GM19468 (cell line): ENCODE measurements around the gene RASGRP2.

Experiments
- ATAC-seq: cut with Tn5 transposase; IDR thresholded peaks from one replicate; pipeline ENCODE4 v1.9.1; 2021; ENCODE audit warnings: mild to moderate bottlenecking, moderate library complexity, moderate number of reproducible peaks; ENCODE audit not compliant: unreplicated experiment; ENCODE audit errors: extremely low read depth

RASGRP2 gene

GRCh38 chr11:64772303-64773018, 28.5 kb upstream of the RASGRP2 start:
- no peak for ATAC-seq

DNA sequence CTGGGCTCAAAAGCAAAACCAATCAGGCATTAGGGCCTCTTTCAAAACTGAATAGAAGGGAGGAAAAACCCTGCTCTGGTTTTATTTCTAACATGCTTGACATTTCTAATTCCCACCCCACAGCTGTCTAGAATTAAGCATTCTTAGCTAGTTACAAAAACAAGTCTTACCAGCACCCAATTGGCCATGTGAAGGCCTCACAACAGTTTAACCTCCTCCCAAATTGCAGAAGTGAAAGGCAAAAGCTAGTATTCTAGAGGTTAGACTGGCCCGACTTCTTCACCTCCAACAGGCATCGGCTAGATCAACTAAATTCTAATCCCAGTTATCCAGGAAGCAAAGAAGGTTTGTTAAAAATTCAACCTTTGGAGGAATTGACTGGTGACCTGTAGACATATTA, 27.9 kb upstream of the RASGRP2 start:
- no peak for ATAC-seq

DNA sequence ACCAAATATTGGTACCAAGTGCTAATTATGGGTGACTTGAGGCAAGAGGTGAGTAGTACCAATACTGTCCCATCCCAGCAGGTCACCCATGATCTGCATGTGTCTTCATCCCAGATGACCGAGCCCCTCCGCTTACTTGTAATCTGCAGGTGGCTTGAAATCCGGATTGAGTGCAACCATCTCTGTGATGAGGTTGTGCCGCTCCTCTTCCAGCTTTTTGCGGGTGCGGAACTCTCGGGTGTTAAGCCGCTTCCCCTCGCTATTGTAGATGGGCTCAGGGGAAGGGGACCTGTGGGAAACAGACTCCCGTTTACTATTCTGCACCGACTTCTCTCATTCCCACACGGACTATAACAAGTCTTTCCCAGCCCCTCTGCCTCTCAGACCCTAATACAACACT, 26.2 kb upstream of the RASGRP2 start:
- no peak for ATAC-seq

DNA sequence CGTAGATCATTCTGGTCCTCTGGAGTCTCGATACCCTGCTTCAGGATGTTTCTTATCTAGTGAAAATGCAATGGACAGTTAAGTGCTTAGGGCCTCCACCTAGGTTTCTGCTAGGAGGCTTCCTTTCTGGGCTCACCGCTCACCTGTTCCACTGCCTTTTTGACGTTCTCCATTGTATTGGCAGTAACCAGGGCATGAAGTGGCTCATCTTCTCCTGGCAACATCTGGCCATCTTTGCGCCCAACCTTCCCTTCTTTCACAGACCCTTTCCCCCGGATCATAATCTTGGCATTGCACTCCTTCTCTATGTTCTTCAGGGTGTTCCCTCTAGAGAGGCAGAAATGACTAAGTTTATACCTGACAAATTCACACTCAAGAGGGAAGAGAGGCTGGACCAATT, 25.3 kb upstream of the RASGRP2 start:
- no peak for ATAC-seq

DNA sequence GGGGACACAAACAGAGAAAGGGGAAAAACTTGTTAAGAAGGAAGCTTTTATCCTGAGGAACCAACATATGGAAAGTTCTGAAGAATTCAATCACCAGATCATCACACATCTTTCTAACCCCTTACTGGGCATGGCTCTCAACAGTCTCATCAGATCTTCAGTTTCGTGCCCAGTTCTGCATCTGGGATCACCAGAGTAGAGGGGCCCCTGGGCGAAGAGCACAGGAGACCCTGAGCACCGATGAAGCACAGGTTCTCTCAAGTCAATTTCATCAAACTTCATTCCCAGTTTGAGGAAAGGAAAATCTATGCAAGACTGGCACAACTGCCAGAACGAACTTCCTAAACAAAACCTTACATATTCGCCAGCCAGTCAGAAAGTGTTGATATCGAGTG, 24.4 kb upstream of the RASGRP2 start:
- no peak for ATAC-seq

- ATAC-seq = no peak
Measured at GRCh38 chr11:64767344-64768299, 23.7 kb upstream of the RASGRP2 start.

- ATAC-seq = no peak
Measured at GRCh38 chr11:64766881-64767280, 22.9 kb upstream of the RASGRP2 start.

- ATAC-seq = no peak
Measured at GRCh38 chr11:64765851-64766665, 22.1 kb upstream of the RASGRP2 start.

GRCh38 chr11:64765291-64765850, 21.4 kb upstream of the RASGRP2 start:
- ATAC-seq = no peak

- ATAC-seq = no peak
Measured at GRCh38 chr11:64764753-64765152, 20.8 kb upstream of the RASGRP2 start.

DNA sequence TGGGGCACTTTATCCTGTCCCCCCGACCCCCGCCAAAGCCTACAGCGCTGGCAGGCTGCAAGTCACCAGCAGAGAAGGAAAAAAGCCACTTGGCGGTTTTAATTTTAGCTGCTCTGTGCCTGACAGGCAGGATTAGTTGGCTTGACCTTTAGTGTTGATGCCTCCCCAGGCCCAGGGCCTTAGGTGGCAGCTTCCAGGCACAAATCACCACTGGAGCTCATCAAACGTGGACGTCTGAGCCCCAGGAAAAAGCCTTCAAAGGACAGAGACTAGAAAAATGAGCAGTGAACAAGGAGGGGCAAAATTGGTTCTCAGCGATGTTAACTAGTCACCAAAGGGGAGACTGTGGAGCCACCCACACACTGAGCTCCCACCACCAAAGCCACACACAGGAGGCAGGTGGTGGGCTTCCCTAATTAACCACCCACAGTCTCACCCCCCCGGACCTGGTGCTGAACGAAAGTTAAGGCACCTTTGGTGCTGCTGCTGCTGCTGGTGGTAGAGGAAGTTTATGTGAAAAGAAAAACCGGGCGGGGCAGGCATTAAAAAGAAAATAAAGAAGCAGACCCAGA, 20.2 kb upstream of the RASGRP2 start:
- no peak for ATAC-seq

DNA sequence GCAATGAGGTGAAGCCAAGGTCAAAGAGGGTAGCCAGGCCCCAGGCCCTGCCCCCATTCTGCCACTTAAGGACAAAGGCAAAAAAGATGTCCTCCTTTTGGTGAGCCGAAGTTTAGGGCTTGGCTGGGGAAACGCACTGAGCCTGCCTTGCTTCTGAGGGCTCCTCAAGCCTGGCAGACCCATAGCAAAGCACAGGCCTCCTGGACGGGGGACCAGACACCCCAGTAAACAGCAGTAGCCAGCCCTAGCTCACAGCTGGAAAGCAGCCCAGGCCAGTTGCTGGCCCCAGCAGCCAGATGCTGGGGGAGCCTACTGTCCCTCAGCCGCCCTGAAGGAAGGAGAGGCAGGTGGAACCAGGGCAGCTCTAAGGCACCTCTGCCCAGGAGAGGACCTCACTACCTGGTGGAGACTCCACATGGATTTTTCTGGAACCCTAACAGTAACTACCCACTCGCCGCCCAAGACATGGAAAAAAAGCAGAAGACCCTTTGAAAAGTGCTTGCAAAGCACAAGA, 19.6 kb upstream of the RASGRP2 start:
- no peak for ATAC-seq

DNA sequence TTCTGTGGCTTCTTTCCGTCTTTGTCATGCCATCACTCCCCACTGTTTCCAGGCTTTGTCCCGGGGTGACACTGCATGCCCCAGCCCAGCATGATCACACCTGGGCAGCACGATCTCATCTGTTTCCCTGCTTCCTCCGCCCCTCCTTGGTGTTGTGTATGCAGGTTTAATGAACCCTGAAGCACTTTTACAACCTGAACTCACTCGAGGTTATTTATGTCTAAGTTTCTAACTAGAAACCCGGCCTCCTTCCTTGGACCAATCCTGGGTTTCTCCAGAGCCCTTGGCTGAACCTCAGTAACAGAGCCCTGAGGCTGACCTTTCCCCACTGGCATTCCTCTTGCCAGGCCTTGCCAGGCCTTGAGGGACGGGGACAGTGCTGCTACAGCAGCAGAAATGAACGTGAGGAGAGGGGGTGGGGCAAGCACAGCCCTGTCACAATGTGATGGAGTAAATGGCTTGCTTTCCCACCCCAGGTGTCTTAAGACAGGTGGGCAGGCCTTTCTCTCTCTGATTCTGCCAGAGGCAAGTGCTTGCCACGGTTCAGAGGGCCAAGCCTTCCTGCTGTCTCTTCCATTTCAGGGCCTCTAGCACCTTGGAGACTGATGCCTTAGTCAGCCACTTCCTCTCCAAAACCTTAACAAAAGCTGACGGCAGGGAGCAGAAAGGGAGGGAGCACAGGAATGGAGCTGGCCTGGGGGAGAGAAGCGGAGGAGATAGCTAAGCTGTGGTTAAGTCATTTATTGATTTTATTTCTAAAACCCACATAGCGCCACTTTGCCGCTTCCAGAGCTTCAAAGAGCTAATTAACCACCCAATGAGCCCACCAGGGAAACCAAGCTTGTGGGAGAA, 19.0 kb upstream of the RASGRP2 start:
- no peak for ATAC-seq

DNA sequence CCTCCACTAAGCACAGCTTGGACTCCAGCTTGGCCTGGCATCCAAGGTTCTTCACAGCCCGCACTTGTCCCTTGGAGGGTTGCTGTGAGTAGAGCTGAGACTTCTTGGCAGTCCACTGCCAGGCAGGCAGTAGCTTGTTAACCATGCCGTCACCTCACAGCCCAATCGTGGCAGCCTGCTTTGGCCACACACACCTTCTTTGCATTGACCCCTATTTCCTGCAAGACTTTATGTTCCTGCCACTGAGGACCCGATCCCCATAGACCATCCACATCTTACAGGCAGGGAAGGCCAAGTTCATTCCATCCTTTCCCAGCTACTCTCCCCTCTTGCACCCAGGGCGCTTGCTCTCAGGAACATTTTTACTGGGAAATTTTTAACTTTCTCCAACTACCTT, 18.3 kb upstream of the RASGRP2 start:
- ATAC-seq = no peak

- no peak for ATAC-seq
Measured at GRCh38 chr11:64760759-64761420, 16.9 kb upstream of the RASGRP2 start.

GRCh38 chr11:64759722-64760719, 16.1 kb upstream of the RASGRP2 start, which contains the start of gene PYGM:
PYGM (minus strand) TSS chr11:64759974; CDS start chr11:64759898, 76 bp downstream.
- ATAC-seq = no peak

- no peak for ATAC-seq
Measured at GRCh38 chr11:64759131-64759721, 15.3 kb upstream of the RASGRP2 start.
